HG03378 (cell line): Measurements from ENCODE around the gene WFIKKN2.
A peak's percentile ranks its signal among the peaks of the same experiment; 100 is the strongest.

ENCODE experiments used
- ATAC-seq: cut with Tn5 transposase; IDR thresholded peaks from one replicate; pipeline ENCODE4 v1.9.1; 2021; ENCODE audit warnings: mild to moderate bottlenecking, moderate library complexity; ENCODE audit not compliant: unreplicated experiment

WFIKKN2 gene

DNA sequence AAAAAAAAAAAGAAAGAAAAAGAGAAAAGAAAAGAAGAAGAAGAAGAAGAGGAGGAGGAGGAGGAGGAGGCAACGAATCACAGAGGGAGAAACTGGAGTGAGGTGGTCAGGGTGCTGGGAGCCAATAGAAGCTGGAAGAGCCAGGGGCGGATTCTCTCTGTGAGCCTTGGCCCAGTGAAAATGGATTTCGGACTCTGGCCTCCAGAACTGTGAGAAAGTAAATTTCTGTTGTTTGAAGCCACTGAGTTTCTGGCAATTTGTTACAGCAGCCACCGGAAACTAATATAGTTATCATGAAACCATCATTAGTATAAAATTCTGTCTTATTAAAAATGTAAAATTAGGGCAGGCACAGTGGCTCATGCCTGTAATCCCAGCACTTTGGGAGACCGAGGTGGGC, 27.7 kb upstream of the WFIKKN2 start:
- ATAC-seq: no peak

DNA sequence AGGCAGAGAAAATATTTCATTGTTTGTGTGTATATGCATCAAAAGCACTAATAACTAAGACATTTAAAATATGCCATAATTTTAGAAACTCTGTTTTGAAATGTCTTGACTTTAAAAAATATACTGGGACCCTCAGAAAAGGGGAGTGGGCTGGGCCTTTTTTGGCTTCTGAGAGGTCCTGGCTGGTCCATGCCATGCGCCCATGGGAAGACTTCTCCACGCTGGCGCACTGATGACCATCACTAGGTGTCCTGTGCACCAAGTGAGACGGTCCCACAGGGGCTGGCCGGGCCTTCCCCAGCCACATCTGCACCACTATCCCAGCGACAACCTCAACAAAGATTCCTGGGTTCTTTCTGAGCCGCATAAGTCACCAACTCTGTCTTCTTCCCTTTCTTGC, 27.0 kb upstream of the WFIKKN2 start:
- no peak for ATAC-seq

DNA sequence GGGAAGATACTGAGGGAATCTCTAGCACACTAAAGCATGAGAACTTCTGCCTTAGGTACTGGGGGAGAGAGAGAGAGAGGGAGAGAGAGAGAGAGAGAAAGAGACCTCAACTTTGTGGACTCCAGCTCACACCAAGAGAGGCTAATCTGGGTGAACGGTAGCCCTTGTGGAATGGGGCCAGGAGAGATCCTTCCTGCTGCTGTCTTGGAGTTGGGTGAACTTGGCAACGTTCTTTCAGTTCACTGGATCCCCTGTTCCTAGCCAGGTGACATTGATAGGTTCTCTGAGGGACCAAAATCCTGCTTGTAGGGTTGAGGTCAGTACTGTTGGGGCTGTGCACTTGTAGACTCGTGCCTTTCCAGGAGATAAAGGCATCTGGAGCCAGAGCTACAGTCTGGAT, 26.5 kb upstream of the WFIKKN2 start:
- ATAC-seq: no peak

DNA sequence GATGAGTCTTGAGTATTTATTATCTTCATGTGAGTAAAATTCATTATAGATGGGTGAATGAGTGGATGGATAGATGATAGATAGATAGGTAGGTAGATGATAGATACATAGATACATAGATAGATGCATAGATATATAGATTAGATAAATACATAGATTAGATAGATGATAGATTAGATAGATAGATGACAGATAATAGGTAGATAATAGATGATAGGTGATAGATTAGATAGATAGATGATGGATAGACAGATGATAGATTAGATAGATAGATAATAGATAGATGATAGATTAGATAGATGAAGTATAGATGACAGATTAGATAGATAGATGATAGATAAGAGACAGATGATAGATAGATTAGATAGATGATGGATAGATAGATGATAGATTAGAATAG, 21.8 kb upstream of the WFIKKN2 start:
- ATAC-seq: no peak

DNA sequence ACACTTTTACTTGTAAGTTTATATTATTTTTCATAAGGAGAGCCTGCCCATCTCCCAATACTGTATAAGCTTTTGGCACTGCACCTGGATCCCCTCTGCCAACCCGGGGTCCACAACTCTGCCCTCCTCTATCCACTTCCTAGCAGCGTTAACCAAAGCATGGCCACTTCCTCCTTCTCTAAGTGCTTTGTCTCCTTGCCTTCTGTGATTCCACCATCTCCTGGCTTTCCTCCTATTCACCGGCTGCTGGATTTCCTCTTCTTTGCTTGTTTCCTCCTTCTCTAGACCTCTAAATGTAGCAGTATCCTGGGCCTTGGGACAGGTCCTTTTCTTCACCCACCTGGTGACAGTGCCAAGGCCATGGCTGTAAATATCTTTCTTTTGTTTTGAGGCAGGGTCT, 20.0 kb upstream of the WFIKKN2 start:
- no peak for ATAC-seq

DNA sequence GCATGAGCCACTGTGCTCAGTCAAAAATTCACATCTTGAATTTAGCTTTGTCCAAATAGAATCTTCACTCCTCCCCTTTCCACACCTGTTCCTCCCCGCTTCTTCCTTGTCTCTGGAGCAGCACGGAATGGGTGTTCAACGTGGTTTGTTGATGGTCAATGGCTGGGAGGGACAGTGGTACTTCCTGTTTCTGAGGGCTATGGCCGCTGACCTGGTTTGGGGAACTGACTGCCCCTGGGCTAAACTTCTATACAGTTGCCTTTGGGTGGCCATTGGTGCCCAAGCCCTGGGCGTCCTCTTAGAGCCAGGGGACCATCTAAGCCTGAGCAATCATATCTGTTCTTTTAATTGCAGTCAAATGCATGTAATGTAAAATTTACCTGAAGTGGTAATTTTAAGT, 19.1 kb upstream of the WFIKKN2 start:
- ATAC-seq: no peak

DNA sequence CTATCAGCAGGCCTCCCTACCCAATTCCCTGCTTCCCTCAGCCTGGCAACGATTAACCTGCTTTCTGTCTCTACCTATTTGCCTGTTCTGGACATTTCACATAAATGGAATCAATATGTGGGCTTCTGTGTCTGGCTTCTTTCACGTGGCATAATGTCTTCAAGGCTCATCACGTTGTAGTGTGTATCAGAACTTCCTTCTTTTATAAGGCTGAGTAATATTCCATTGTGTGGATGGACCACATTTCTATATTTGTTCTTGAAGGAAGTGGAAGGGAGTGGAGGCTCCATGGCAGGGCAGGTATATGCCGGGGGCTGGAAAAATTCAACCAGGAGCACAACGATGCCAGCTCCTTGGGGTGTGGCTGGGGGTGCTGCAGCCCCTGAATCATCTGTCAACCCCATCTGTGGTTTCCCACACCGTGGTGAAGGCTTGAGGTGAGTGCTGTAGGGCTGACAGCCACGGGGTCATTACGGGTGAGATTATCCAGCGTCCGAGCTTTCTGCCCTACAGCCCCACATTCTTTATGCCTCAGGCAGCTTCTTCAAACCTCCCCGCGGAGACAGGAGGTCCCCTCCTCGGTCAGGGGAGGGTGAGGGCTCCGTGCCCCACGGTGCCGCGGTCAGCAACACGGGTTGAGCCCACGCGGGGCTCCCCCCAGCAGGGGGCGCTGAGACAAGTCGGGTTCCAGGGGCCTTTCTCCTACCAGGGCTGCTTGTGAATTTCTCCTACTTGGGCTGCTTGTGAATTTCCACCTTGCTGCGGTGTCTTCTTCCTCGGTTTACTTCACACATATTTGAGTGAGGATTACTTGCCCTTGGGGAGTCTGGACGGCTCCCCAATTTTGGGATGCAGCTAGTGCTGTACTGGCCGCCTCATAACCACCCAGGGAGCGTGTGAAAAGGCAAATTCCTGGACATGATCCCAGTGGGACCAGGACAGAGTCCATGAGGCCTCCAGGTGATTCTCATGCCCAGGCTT, 18.3 kb upstream of the WFIKKN2 start:
- no peak for ATAC-seq

DNA sequence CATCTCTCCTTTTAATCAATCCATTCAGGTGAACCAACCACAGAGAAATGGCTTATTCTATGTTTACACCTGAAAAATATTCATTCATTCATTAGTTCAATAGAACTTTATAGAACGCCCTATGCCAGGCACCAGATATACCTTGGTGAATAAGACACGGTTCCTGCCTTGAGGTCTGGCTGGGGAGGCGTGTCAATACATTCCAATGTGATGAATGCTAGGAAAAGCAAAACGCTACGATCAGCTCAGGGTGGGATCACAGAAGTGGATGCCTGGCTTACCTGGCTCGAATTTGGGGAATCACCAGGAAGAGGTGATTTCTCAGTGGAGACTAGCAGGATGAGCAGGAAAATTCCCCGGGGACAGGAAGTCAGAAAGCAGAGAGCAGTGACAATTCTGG, 17.5 kb upstream of the WFIKKN2 start:
- no peak for ATAC-seq

DNA sequence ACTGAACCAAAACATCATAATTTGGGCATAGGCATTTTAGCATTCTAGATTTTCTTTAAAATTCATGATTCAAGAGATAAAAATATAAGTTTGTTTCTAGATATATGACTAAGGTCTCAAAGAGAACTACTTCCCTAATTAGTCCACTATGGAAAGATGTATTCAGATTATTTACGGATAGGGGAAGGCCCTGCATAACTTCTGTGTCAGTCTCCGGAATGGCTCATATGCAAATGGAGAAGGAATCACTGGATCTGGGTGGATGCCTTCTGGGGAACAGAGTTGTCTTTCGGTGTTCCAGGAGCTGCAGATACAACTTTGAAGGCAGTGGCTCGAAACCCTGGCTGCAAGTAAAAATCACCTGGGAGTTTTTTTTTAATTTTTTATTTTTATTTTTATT, 17.1 kb upstream of the WFIKKN2 start:
- no peak for ATAC-seq

DNA sequence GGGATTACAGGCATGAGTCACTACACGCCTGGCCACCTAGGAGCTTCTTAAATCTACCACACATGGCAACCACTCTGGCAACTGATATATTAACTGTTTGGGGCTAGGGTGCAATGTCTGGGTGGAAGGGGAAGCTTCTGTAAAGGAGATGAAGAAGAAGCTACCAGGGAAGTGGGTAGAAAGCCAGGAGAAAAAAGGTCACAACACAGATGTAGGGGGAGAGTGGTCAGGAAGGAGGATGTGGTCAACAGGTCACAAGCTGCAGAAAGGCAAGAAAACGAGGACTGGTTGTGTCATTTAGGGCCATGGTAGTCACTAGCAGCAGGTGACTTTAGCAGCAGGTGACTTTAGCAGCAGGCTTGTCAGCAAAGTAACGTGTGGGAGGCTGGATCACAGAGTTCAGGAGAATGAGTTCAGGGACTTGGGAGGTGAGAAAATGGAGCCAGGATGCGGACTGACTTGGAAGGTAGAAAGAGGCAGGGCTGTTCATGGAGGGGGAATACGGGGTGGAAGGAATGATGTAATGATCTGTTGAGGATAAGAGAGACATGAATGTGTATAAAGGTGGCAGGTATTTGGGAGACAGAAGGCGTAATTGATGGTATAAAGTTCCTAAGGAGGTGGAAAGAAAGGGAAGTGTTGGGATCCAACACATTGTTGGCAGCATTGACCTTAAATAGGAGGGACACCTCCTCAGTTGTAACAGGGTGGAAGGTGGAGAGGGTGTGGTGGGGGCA, 16.3 kb upstream of the WFIKKN2 start:
- no peak for ATAC-seq

DNA sequence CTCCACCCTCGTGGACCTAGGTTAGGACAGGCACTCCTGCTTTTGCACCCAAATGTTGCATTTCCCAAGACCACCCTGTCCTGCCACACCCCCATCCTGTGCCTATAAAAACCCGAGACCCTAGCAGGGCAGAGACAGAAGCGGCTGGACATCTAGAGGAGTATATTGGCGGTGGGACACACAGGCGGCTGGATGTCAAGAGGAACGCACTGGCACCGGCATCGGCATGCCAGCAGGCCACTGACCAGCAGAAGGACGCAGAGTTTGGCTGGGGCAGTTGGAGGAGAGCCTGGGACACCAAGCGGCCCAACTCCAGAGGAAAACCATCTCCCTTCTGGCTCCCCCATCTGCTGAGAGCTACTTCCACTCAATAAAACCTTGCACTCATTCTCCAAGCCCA, 14.7 kb upstream of the WFIKKN2 start:
- no peak for ATAC-seq

DNA sequence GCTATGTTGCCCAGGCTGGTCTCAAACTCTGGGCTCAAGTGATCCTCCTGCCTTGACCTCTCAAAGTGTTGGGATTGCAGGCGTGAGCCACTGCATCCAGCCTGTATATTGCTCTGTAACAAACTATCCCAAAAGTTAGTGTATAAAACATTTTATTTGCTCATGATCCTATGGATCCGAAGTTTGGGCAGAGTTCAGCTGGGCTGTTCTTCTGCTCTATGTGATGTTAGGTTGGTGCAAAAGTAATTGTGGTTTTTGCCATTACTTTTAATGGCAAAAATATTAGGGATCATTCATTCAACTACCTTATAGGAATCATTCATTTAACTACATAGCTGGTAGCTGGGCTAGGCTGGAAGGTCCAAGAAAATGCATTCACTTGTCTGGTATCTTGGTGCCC, 12.8 kb upstream of the WFIKKN2 start:
- no peak for ATAC-seq

DNA sequence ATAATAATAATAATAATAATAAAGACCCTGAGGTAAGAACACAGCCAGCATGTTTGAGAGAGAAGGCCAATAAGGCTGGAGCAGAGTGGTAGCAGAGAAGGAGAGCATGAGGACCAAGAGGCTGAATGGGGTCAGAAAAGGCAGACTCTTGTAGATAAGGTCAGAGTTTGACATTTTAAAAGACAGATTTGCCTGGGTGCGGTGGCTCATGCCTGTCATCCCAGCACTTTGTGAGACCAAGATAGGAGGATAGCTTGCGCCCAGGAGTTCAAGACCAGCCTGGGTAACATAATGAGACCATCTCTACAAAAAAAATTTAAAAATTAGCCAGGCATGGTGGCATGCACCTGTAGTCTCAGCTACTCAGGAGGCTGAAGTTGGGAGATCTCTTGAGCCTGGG, 11.0 kb upstream of the WFIKKN2 start:
- ATAC-seq: no peak

DNA sequence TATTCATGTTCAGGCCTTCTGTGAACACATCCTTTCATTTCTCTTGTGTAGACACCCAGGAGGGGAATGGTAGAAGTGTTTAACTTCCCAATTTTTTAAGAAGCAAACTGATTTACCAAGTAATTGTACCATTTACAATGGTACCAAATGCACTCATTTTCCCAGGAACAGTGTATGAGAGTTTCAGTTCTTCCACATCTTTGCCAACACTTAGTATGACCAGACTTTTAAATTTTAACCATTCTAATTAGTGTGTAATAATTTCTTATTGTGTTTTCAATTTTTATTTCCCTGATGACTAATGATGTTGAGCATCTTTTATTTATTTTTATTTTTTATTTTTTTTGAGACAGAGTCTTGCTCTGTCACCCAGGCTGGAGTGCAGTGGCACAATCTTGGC, 10.2 kb upstream of the WFIKKN2 start:
- ATAC-seq: no peak

DNA sequence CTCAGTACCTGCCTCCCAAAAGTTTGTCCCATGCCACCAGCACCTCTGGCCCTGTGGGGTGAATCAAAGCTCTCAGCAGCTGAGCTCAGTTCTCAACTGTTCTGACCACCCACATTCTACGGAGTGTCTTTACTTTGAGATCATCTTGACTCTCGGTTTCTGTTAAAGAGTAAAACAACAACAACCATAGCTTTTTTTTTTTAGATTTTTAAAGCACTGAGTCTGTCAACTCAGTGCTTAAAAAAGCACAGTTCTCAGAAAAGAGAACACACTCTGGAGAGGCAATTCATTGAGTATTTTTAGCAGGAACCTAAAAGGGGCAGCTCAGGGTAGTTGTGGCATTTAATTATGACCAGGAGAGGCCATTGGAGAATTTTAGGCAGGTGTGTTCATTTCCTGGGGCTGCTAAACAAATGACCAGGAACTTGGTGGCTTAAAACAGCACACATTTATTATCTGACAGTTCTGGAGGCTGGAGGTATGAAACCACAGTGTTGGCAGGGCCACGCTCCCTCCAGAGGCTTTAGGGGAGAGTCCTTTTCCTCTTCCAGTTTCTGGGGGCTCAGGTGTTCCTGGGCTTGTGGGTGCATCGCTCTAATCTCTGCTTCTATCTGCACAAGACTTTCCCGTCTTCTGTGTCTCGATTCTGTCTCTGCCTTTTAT, 6.7 kb upstream of the WFIKKN2 start:
- ATAC-seq: peak; percentile 73

DNA sequence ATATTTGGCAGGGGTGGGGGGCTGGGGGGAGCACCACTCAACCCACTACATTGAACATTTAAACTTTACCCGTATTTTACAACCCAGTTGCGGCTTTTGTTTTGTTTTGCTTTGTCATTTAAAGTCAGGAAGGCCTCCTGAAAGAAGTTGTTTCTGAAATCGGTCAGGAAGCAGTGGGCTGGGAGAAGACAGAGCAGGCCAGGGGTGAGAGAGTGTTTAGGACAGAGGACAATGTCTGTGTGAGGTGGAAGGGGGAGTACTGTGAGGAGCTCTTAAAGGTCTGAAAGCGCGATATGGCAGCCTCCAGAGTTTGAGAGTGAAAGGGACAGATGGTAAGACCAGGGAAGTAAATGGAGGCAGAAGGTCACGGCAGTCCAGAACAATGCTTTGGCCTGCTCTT, 6.1 kb upstream of the WFIKKN2 start:
- no peak for ATAC-seq

DNA sequence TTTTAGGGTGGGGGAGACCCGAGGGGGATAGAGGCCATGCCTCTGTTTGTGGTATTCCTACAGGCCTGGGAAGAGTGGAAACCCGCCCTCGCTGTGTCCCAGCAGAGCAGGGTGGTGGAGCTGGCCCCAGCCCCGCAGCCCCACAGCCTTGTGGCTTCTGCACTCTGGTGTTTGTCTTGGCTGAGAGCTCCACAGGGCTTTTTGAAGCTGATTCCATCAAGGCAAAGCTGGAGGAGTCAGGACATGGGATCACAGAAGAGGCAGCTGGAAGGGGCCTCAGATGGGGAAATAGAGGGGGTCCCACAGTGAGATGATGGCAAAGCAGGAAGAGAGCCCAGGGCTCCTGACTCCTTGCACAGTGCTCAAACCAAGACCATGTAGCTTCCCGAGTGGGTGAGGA, 5.0 kb upstream of the WFIKKN2 start:
- ATAC-seq: no peak

DNA sequence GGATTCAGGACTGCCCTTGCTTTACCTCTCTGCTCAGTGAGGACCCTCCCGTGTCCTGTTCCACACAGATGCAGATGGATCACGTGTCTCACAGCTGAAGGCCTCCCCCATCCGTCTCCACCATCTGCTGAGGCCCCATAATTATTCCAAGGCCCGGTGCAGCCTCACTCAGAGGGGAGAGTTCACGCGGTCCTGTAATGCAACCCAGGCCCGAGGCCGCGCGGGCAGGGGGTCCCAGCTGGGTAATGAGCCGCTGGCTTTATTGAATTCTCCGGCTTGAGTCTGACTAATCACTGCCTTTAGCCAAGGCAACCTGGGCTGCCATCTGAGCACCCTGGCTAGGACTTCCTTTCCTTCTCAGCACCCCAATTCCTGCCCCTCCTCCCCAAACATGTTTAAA, 4.4 kb upstream of the WFIKKN2 start:
- ATAC-seq: no peak

DNA sequence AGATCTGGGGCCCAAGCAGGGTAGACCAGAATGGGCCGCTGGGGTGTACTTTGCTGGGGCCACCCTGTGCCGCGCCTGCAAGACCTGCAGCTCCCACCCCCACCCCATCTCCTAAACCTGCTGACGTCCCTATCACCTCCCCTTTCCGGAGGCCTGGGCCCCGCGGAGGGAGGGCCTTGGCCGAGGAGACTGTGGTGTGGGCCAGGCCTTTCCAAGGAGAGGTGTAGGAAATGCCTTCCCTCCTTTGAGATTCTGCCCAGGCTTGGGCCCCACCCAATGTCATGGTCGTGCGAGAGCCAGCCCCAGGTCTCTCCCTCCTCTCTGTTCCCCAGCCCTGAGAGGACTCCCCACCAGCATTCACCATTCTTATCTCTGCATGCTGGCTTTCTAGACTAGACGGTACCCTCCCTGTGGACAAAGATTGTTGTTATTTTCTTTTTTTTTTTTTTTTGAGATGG, 3.9 kb upstream of the WFIKKN2 start:
- no peak for ATAC-seq

DNA sequence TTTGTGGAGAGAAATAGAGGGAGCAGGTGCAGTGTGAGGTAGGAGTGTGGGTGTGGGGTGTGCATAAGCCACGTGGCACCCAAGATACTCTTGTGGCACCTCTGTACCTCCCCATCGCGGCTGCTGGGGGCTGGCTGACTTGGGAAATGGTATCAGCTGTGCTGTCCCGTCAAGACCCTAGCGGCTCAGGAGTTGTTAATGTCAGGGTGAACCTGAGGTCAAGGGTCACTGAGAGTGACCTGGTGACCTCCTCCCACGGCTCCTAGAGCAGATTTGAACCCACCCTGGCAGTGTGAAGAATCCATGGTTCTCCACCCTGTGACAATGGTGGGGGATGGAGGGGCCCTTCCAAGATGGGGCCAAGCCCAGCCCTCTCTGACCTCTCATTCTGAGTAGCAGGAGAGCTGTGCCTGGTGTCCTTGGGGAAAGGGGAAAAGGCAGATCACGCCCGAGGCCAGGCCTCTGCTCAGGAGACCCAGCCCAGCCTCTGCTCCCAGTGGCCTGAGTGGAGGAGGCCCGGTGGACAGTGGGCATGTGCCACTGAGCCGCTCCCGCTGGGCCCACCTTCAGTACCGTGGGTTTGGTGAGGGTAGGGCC, 3.0 kb upstream of the WFIKKN2 start:
- no peak for ATAC-seq

DNA sequence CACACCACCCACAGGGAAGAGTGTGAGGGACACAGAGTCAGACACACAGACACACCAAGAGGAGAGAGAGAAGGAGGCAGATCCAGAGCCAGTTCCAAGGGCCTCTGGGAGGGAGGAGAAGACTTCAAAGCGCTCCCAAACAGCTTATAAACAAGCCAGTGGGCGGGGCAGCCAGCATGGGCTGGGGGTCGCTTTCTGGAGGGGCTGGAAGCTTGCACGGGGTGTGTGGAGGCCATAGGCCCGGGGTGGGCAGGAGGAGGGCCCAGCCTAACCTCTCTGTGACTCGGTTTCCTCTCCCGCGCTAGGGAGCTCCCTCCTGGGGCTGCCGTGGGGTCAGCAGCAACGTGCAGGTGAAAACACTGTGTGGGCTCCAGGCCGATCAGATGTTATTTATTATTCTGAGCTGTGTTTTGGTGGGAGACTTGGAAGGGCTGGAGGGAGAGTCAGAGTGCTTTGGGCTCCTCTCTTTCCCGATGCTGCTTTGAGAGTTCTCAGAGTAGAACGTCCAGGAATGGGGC, 2.5 kb upstream of the WFIKKN2 start:
- ATAC-seq: no peak
